GM12891 (cell line): ENCODE results near the gene MILR1.
"Not testable (repeated sequence)": the region's sequence is repeated elsewhere in the genome, so short reads cannot be mapped to it uniquely, and the experiment has no call there.

Experiments used
- DNase-seq: peaks from one replicate; pipeline ENCODE4 v3.0.0; 2011; ENCODE audit warnings: low spot score; ENCODE audit not compliant: insufficient read length
- FAIRE-seq: peaks from 2 replicates; lab custom pipeline; 2011; peaks lifted over from hg19 to GRCh38; lab: Jason Lieb, UNC
- PAX5 ChIP-seq: IDR thresholded peaks from 2 replicates; pipeline ENCODE4 v1.6.1; 2011; ENCODE audit warnings: low read length, moderate library complexity, mild to moderate bottlenecking; ENCODE audit not compliant: insufficient read depth, severe bottlenecking
- POLR2A ChIP-seq: IDR thresholded peaks from 2 replicates; pipeline ENCODE4 v1.6.1; 2011; ENCODE audit warnings: low read depth, low read length, control low read depth
- POLR2AphosphoS5 ChIP-seq: IDR thresholded peaks from 2 replicates; pipeline ENCODE4 v1.6.1; 2011; ENCODE audit warnings: low read depth, low read length, control low read depth
- POU2F2 ChIP-seq: IDR thresholded peaks from 2 replicates; pipeline ENCODE4 v1.6.1; 2011; ENCODE audit warnings: low read depth, mild to moderate bottlenecking, control low read depth, low read length, moderate library complexity
- SPI1 ChIP-seq: IDR thresholded peaks from 2 replicates; pipeline ENCODE4 v1.6.1; 2011; ENCODE audit warnings: low read depth, low read length, control low read depth
- TAF1 ChIP-seq: IDR thresholded peaks from 2 replicates; pipeline ENCODE4 v1.6.1; 2011; ENCODE audit warnings: low read depth, low read length, control low read depth

MILR1 gene

DNA sequence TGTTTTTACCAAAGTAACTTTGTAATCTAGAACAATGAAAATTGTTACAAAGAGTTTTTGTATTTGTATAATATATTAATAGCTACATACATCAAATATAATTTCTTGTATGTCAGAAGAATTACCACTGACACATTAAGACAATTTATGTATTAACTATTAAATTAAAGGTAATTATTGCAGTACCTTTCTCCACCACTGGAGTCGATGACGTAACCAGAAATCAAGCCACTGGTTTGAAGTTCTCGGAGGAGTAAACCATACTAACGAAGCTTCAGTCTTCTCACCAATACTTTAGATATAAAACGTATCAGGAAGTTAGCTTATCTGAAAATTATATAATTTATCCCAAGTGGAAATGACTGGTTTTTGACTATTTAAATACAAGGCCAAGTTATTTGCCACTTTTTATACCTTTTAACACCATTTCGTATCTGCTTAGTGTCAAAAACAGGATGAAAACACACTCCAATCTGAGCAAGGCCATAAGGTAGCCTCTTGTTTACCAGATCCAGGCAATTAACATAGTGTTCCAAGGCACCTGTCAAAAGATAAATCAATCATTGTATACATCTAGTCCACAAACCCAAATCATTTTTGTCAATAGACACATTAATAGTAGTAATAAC lies 43.7 kb downstream of the MILR1 start:
- TF ChIP-seq TAF1 (no peak), PAX5 (no peak)

DNA sequence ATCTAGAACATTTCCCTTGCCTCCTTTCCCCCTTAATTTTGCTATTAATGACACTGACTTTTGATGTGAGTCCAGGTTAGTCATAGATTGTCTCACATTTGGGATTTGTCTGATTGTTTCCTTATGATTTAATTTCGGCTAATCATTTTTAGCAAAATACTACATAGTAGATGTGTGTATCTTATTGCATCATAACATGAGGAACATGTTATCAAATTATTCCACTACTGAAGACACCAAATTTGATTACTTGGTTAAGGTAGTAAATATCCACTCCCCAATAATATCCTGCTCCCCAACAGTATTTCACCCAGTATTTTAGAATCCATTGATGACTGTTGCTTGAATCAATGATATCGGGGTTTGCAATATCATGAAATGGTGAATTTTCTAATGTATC lies 45.2 kb downstream of the MILR1 start:
- DNase-seq: no peak
- no peak for FAIRE-seq
- TF ChIP-seq POLR2AphosphoS5 (no peak), POU2F2 (no peak), SPI1 (no peak), TAF1 (no peak), PAX5 (no peak), POLR2A (no peak)

More for the DNA sequence above, 43.7 kb downstream of the MILR1 start:
- FAIRE-seq (no peak), DNase-seq (no peak)

DNA sequence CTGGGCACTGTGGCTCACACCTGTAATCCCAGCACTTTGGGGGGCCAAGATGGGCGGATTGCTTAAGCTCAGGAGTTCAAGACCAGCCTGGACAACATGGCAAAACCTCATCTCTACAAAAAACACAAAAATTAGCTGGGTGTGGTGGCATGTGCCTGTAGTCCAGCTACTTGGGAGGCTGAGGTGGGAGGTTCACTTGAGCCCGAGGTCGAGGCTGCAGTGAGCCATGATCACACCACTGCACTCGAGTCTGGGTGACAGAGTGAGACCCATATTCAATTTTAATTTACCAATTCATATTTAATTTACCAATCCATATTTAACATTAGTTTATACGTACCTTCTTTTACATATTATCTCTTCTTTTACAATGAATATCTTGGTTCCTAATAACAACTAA lies 46.4 kb downstream of the MILR1 start:
- FAIRE-seq, DNase-seq: not testable (repeated sequence)

DNA sequence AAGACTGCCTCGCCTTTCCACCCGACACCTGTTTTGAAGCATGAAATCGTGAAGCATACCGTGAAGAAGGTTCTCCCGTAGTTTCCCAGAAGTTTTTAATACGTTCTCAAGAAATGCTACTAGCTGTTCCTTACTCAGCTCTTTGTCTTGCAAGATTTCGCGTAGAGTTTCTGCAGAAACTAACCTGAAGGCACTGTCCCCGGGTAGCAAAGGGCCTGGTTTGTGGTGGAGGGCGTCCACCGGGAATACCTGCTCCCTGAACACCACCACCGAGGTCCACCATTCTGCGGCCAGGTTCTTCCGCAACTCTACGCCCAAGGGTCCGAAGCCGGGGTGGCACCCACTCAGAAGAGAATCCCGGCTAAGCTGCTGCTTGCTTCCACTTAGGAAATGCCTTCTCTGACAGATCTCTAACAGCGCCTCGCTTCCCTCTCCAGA lies 47.5 kb downstream of the MILR1 start:
- no peak for TF ChIP-seq TAF1
- TF ChIP-seq POU2F2: no peak
- TF ChIP-seq POLR2AphosphoS5: no peak
- no peak for TF ChIP-seq PAX5
- no peak for FAIRE-seq
- DNase-seq: no peak

DNA sequence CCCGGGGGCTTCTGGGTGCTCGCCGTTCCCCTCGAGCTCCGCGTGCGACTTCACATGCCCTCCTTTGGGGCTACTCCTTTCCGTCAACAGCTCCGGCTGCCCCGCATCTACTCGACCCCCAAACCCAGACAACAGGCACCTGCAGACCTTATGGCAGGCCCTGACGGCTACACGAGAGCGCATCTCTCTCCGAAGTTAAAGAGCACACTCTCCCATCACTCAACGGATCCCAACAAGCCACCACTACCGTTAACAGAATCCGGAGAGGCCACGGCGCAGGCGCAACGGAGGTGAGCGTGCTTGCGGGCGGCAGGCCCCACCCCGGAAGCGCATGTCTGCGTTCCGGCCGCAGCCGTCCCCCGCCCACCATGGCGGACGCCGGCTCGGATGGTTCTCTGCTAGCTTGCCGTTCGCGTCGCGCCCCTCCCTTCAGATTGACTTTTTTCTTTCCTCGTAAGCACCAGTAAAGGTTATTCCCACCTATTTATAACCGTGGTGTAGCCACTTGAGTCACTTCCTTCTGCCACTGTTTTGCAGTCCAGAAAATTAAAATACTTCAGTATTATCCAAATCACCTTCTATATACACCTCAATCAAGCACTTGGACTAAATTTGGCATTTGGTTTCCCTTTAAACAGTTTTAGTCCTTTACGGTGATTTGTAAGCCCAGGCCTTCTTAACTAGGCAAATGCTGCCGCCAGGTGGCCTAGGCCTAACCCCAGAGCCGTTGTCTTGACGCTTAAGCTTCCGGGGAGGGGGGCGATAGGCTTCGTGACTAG lies 48.1 kb downstream of the MILR1 start, which contains the start of gene POLG2:
TSS of gene POLG2 (minus strand) at position 269 of the 779 bp plus-strand sequence. CDS start at position 183, 86 bp downstream.
- FAIRE-seq (peak; percentile 95), DNase-seq (peak; percentile 66)
- peak; percentile 93 for TF ChIP-seq POLR2A
- 0 out of 2 replicates have a peak, but pooled peaks have one; percentile 3 for TF ChIP-seq SPI1
- TF ChIP-seq TAF1: peak; percentile 72
- TF ChIP-seq PAX5: peak; percentile 78
- TF ChIP-seq POU2F2: peak; percentile 95
- TF ChIP-seq POLR2AphosphoS5: peak; percentile 95

DNA sequence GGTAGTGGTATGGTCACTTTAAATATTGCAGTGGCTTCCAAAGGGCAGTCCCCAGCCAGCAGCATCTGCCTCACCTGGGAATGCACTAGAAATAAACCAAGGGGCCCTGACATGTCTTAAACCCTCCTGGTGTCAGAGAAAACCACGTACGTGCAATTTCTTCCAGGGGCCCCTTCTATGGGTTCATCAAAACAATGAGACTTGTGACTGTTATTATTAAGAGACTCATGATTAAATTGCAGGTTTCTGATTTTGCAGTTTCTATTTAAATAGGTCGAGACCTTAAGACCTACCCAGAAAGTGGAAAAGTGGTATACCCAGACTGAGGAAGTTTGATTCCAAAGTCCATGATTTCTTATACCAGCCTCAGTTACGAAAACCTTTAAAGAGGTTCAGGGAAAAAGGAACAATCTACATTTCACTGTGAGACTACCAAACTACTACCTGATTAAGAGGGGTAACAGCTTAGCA lies 48.7 kb downstream of the MILR1 start:
- DNase-seq: no peak
- FAIRE-seq: no peak

DNA sequence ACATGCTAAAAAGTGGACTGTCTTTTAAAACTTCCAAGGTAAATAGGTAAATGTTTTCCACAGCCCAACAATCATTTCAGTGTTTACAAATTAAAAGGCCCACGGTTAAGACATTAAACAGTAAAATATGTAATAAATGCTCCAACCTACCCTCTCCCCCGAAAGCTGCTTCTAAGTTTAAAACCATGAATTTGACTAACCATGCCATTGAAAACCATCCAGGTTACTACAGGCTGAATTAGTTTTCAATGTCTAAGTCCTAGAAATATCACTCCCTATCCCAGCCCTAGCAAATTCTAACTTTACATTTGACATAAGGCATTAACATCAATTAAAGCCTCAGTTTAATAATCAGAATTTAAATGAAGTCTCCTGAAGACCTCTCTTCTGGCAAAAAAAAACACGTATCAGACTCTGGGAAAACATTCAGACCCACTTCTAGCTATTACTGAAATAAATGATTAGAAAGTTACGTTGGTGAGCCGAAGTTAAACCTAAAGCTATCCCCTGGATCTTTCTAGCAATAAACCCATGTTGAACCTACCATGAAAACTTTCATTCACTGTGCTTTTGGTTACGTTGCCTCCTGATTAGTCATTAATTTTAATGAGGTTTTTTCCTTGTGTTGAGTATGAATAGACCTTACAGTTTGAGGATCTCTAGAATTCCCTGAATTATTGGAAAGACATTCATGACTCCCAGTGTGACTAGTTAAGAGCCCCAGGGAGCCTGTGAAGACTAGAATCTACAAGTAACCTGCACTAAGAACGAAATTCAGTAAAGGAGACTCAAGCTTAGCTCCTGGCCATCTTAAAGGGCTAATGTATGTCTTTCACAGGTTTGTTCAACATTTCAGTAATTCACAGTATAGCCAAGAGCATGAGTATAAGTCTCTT lies 49.6 kb downstream of the MILR1 start:
- FAIRE-seq (no peak), DNase-seq (no peak)
- TF ChIP-seq TAF1 (no peak), POLR2AphosphoS5 (peak; percentile 83), POLR2A (peak; percentile 90)

More for the DNA sequence above, 48.7 kb downstream of the MILR1 start:
- TF ChIP-seq POLR2A (peak; percentile 13; the same call in 1 of the 2 replicates), POLR2AphosphoS5 (no peak)

DNA sequence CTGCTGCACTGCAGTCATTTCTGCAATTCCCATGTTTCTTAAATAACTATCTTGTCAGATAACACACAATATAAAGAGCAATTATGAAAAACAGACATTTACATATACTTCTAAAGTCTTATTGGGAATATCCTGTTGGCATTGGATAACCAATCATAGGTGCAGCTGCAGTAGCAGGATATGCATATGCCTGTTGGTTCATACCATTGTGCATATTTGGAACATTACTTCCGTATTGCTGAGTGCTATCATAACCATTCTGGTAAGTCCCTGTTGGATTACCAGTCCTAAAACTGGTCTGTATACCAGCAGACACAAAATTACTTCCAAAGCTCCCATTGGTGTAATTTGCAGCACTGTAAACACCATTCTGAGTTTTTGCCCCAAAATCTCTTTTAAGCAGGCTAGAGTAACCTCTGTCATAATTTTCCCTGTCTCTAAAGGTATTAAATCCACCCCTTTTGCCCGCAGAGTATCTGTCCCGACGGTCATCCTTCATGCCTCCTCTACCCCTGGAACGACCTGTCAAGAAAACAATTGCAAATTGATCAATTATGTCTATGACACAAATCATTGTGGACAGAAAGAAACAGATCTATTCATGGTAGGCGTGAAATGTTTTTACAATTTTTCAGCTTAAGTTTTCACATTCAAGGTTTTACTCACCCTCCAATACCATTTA lies 51.0 kb downstream of the MILR1 start:
- no peak for FAIRE-seq
- TF ChIP-seq POLR2AphosphoS5: peak; percentile 73; the same call in 1 of the 2 replicates
- TF ChIP-seq PAX5: no peak
- peak; percentile 82 for TF ChIP-seq POLR2A
- no peak for DNase-seq

DNA sequence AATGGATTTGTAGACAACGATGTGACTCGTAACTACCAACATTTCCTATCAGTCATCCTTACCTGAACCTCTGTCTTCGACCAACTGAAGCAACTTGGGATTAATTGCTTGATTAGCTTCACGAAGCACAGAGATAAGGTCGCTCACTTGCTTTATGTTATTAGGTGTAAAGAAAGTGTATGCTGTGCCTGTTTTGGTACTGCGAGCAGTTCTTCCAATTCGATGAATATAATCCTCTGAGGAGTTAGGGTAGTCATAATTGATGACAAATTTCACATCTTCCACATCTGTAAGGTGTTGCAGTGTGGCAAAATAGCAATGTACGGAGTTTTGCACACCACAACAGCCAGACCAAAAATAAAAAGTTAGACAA lies 51.6 kb downstream of the MILR1 start:
- DNase-seq: no peak
- no peak for FAIRE-seq
- TF ChIP-seq POLR2A: no peak
- no peak for TF ChIP-seq SPI1
- no peak; the same call in 1 of the 2 replicates for TF ChIP-seq POLR2AphosphoS5
- TF ChIP-seq TAF1: no peak
- TF ChIP-seq PAX5: no peak
- TF ChIP-seq POU2F2: no peak
